Measurements from ENCODE around the gene C1QTNF3. TPM values are rescaled to one million over a fixed set of nuclear protein-coding genes. Genes with fewer than 3 reads are reported as not detected.
"Not testable (repeated sequence)": the region's sequence is repeated elsewhere in the genome, so short reads cannot be mapped to it uniquely, and the experiment has no call there.

The C1QTNF3 gene
- total and polyA plus RNA-seq, 2 of the 8 experiments (the other 6 are each of a cell fraction or from before 2014, with no cell fraction given) = 1.0 to 1.2 TPM

- H3K14ac ChIP-seq (ENCODE audit: insufficient read length) = no peak overlapping the region
- H2BK12ac ChIP-seq (ENCODE audit: low read depth, low read length) = no peak overlapping the region
- no peak overlapping the region for H3K23ac ChIP-seq (ENCODE audit: insufficient read length)
- no peak for DNase-seq (ENCODE audit: low read depth in 1 of 2, low spot score in 2 of 2)
- WGBS, 2 experiments (ENCODE audit: extremely low coverage in 1 of 2, insufficient coverage in 1 of 2, insufficient read length in 1 of 2, insufficient replicate concordance in 2 of 2, low coverage in 1 of 2, low lambda C conversion rate in 2 of 2, missing lambda C conversion rate in 1 of 2) = 90% methylated on average over 4 of the region's 4 CpGs; no CpG with 5 or more reads in 1 of the 2 experiments
- peaks cover 3% of the 10 kb centered on the region for H3K23me2 ChIP-seq (ENCODE audit: low read depth, low read length)
- no peak overlapping the region for H3K4me3 ChIP-seq (ENCODE audit: extremely low read depth in 1 of 4, insufficient read depth in 2 of 4, low read depth in 3 of 4, low read length in 4 of 4)
- H4K5ac ChIP-seq (ENCODE audit: insufficient read length, low read depth, low read length) = no peak overlapping the region
- H2BK5ac ChIP-seq (ENCODE audit: low read depth, low read length) = no peak overlapping the region
- no peak overlapping the region for H4K8ac ChIP-seq (ENCODE audit: extremely low read depth, insufficient read depth, low read length)
- H2BK15ac ChIP-seq (ENCODE audit: low read length) = no peak overlapping the region
- POLR2A ChIA-PET (ENCODE audit: partially characterized antibody) = no interaction called here
- no peak overlapping the region for H3K56ac ChIP-seq (replicated peaks; ENCODE audit: insufficient read length, low read depth, low read length)
- H3K18ac ChIP-seq (ENCODE audit: extremely low read depth, low read length) = no peak overlapping the region
- no peak overlapping the region for H3K4ac ChIP-seq (replicated peaks; ENCODE audit: insufficient read length, low read depth, low read length)
- no peak overlapping the region for H3K4me2 ChIP-seq (ENCODE audit: insufficient read depth in 1 of 2, low read depth in 2 of 2, low read length in 2 of 2)
- no peak overlapping the region for H2BK120ac ChIP-seq (replicated peaks; ENCODE audit: low read depth, low read length)
- no peak overlapping the region for H2BK20ac ChIP-seq (ENCODE audit: low read length)
- H4K91ac ChIP-seq (replicated peaks; ENCODE audit: insufficient read length, low read length) = no peak overlapping the region
- H3K79me2 ChIP-seq (ENCODE audit: control insufficient read depth in 1 of 2, insufficient read depth in 2 of 2, low read length in 2 of 2) = no peaks in the 10 kb centered on the region
- no peak overlapping the region for H3K27ac ChIP-seq (ENCODE audit: low read depth, low read length)
- H3K4me1 ChIP-seq (replicated peaks in 1 of 4; ENCODE audit: control insufficient read depth in 3 of 4, insufficient read depth in 4 of 4, low read length in 3 of 4) = peaks cover 0 to 4% (median 2%) of the 10 kb centered on the region in 4 experiments; a peak in 4 of 7 replicates
- no peaks in the 10 kb centered on the region for H3K36me3 ChIP-seq (ENCODE audit: control insufficient read depth in 2 of 4, insufficient read depth in 4 of 4, low read length in 3 of 4)
- no peak for TF ChIP-seq KDM5A (IDR thresholded peaks at IDR 0.05; ENCODE audit: low read length)
- no peak for TF ChIP-seq POLR2AphosphoS5 (IDR thresholded peaks at IDR 0.05; ENCODE audit: low read depth, low read length)
- H3K9me3 ChIP-seq (ENCODE audit: insufficient read depth in 2 of 2, low read depth in 1 of 2, low read length in 1 of 2) = no peaks in the 10 kb centered on the region
- H4K20me1 ChIP-seq (replicated peaks in 1 of 2; ENCODE audit: control insufficient read depth in 1 of 2, insufficient read depth in 2 of 2, low read length in 2 of 2) = no peaks in the 10 kb centered on the region
- no peak overlapping the region for H2AFZ ChIP-seq (ENCODE audit: low read length)
- H3K9ac ChIP-seq (replicated peaks in 1 of 4; ENCODE audit: extremely low read depth in 1 of 4, low read depth in 3 of 4, low read length in 3 of 4) = no peak overlapping the region
- no peaks in the 10 kb centered on the region for H3K27me3 ChIP-seq (replicated peaks in 1 of 4; ENCODE audit: control insufficient read depth in 3 of 4, extremely low read depth in 1 of 4, insufficient read depth in 3 of 4, low read length in 3 of 4)
- no peak overlapping the region for H2AK5ac ChIP-seq (ENCODE audit: low read depth, low read length)
- no peaks in the 10 kb centered on the region for H3K79me1 ChIP-seq (ENCODE audit: low read depth, low read length)
- CTCF ChIA-PET (ENCODE audit: partially characterized antibody) = interaction anchor here (1.2 to 2.3 kb wide), 3 partner anchors 9 to 42 kb away, joined by 3 to 11 read pairs (median 4); no protein-coding TSS in a partner anchor
- no peak for FAIRE-seq
Measured at GRCh38 chr5:34011536-34011935, 31.5 kb downstream of the C1QTNF3 start.

GRCh38 chr5:34010146-34010545 is 32.9 kb downstream of the C1QTNF3 start:
- H4K20me1 ChIP-seq (replicated peaks in 1 of 2; ENCODE audit: control insufficient read depth in 1 of 2, insufficient read depth in 2 of 2, low read length in 2 of 2); H2BK12ac ChIP-seq (ENCODE audit: low read depth, low read length); H2BK5ac ChIP-seq (ENCODE audit: low read depth, low read length); H3K14ac ChIP-seq (ENCODE audit: insufficient read length); H4K91ac ChIP-seq (replicated peaks; ENCODE audit: insufficient read length, low read length); H3K4me2 ChIP-seq (ENCODE audit: insufficient read depth in 1 of 2, low read depth in 2 of 2, low read length in 2 of 2); H3K27me3 ChIP-seq (replicated peaks in 1 of 4; ENCODE audit: control insufficient read depth in 3 of 4, extremely low read depth in 1 of 4, insufficient read depth in 3 of 4, low read length in 3 of 4); H2AFZ ChIP-seq (ENCODE audit: low read length); H3K23me2 ChIP-seq (ENCODE audit: low read depth, low read length); H3K18ac ChIP-seq (ENCODE audit: extremely low read depth, low read length); H3K79me2 ChIP-seq (ENCODE audit: control insufficient read depth in 1 of 2, insufficient read depth in 2 of 2, low read length in 2 of 2); H3K56ac ChIP-seq (replicated peaks; ENCODE audit: insufficient read length, low read depth, low read length); H2BK15ac ChIP-seq (ENCODE audit: low read length); H3K23ac ChIP-seq (ENCODE audit: insufficient read length); H2AK5ac ChIP-seq (ENCODE audit: low read depth, low read length); FAIRE-seq; POLR2A ChIA-PET (ENCODE audit: partially characterized antibody); H2BK120ac ChIP-seq (replicated peaks; ENCODE audit: low read depth, low read length); H3K27ac ChIP-seq (ENCODE audit: low read depth, low read length); H3K36me3 ChIP-seq (ENCODE audit: control insufficient read depth in 2 of 4, insufficient read depth in 4 of 4, low read length in 3 of 4); H4K8ac ChIP-seq (ENCODE audit: extremely low read depth, insufficient read depth, low read length); H2BK20ac ChIP-seq (ENCODE audit: low read length); H3K79me1 ChIP-seq (ENCODE audit: low read depth, low read length); H4K5ac ChIP-seq (ENCODE audit: insufficient read length, low read depth, low read length); H3K9ac ChIP-seq (replicated peaks in 1 of 4; ENCODE audit: extremely low read depth in 1 of 4, low read depth in 3 of 4, low read length in 3 of 4); H3K9me3 ChIP-seq (ENCODE audit: insufficient read depth in 2 of 2, low read depth in 1 of 2, low read length in 1 of 2); H3K4me3 ChIP-seq (ENCODE audit: extremely low read depth in 1 of 4, insufficient read depth in 2 of 4, low read depth in 3 of 4, low read length in 4 of 4); H3K4ac ChIP-seq (replicated peaks; ENCODE audit: insufficient read length, low read depth, low read length); DNase-seq (ENCODE audit: low read depth in 1 of 2, low spot score in 2 of 2); H3K4me1 ChIP-seq (replicated peaks in 1 of 4; ENCODE audit: control insufficient read depth in 3 of 4, insufficient read depth in 4 of 4, low read length in 3 of 4): not testable (repeated sequence)
- CTCF ChIA-PET (ENCODE audit: partially characterized antibody) = interaction anchor here (1.3 kb wide), 1 partner anchor 12 kb away, joined by 3 read pairs; no protein-coding TSS in a partner anchor
- WGBS, 2 experiments (ENCODE audit: extremely low coverage in 1 of 2, insufficient coverage in 1 of 2, insufficient read length in 1 of 2, insufficient replicate concordance in 2 of 2, low coverage in 1 of 2, low lambda C conversion rate in 2 of 2, missing lambda C conversion rate in 1 of 2) = 88% methylated on average over 2 of the region's 2 CpGs; no CpG with 5 or more reads in 1 of the 2 experiments
